NCI-H2171 (cell line): ENCODE measurements around the gene SERPINB6.
"Not testable (repeated sequence)": the region's sequence is repeated elsewhere in the genome, so short reads cannot be mapped to it uniquely, and the experiment has no call there.

Experiments used
- DNase-seq: peaks from one replicate; lab custom pipeline; 2025; lab: John Stamatoyannopoulos, UW

The SERPINB6 gene

DNA sequence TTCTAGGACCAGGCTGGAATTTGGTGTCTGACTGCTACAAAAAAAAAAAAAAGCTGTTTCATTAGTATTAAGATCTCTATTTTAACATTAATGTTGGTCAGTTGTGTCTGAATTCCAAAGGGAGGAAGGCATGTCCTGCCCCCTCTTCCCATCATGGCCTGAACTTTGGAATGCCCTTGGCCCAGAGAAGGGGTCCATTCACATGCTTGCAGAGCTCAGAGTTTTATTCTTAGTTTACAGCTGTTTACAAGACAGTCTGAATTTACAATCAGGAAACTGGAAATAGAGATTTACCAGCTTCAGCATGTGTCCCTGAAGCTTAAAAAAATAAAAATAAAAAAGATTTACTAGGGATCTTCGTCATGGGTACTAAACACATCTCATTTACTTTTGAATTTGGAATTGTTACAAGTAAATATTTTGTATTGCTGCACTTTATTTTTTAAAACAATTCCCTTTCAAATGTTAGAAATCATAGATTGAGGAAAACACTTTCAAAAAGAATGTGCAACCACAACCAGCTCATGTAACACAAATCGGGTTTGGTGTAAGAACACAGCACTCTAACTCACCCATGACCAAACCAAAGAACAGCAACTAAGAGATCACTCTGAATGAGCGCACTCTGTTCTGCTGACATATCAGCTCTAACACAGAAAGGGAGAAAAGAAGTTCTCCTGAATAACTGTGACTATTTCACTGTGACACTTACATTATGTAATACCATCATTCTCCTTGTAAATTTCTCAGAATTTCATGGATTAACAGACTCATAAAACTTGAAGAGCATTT lies 6.6 kb upstream of the SERPINB6 start:
- no peak for DNase-seq

GRCh38 chr6:2977290-2977689 lies 5.9 kb upstream of the SERPINB6 start:
- DNase-seq: no peak

- DNase-seq: no peak
Observed at GRCh38 chr6:2976571-2977085, 5.3 kb upstream of the SERPINB6 start.

DNA sequence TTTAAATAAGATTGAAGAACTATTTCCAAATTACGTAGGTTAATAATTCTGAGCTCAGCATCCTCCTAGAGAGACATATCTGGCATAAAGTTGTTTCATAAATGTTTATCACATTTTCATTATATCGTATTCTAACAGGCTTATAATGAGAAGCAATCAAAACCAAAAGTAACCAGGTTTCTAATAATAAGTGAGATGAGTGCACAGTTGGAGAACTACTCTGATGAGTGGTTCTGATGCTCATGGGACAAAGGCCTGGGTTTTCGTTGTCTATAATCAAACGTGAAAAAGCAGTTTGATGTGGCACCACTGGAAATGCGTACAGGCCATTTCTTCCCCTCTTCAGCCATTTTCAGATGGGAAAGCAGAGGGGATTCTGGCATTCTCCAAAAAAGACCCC lies 4.7 kb upstream of the SERPINB6 start:
- no peak for DNase-seq

DNA sequence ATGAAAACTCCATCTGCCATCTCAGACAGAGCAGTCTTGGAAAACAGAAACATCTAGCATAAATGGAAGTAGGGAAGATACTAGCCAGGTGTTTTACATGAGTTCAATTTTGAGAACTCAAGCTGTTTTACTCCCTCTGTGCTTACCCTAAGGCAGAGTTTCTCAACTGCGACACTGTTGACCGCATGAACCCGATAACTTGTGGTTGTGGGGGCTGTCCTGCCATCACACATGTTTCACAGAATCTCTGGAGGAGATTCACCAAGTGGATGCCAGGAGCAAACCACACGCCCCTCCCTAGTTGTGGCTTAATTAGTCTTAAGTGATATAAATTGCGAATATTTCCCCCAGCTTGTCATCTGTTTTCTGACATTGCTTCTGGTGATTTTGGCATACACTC lies 2.3 kb upstream of the SERPINB6 start:
- no peak for DNase-seq

- not testable (repeated sequence) for DNase-seq
Observed at GRCh38 chr6:2973180-2973579, 1.8 kb upstream of the SERPINB6 start.

DNA sequence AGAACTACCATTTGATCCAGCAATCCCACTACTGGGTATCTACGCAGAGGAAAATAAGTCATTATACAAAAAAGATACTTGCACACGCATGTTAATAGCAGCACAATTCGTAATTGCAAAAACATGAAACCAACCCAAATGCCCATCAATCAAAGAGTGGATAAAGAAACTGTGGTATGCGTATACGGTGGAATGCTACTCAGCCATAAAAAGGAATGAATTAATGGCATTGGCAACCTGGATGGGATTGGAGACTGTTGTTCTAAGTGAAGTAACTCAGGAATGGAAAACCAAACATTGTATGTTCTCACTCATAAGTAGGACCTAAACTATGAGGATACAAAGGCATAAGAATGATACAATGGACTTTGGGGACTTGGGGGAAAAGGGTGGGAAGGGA lies 1.3 kb upstream of the SERPINB6 start:
- not testable (repeated sequence) for DNase-seq

- DNase-seq: not testable (repeated sequence)
Observed at GRCh38 chr6:2972219-2972487, 786 bp upstream of the SERPINB6 start.

DNA sequence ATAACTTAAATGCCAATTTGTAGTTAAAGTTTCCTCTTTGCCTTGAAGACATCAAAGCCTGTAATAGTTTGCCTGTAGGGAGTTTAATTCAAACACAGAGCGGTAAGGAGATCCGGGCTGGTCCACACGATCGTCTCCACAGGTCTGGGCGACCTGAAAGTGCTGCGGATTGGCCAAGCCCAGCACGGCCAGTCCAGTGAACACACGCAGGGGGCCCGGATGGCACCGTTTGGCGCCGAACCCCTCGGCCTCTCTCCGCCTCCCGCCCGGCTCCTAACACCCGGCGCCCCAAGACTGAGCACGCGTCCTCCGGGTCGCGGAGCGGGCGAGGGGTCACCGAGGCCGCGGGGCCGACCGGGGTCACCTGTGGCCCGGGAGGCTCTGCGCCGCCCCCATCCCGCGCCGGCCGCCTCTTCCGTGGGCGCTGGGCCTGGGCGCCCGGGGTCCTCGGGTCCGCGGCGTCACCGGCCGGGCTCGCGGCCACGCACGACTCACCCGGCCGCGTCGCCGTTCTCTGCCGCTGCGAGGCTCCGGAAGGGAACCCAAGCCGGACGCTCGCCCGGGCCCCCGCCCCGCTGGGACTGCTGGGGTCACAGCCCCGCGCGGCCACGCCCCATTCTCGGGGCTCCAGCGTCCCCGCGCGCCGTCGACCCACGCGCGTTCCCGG lies 481 bp downstream of the SERPINB6 start:
- no peak for DNase-seq

- DNase-seq: no peak
Observed at GRCh38 chr6:2970034-2970685, 1.2 kb downstream of the SERPINB6 start.

- no peak for DNase-seq
Observed at GRCh38 chr6:2969549-2969948, 1.8 kb downstream of the SERPINB6 start.

DNA sequence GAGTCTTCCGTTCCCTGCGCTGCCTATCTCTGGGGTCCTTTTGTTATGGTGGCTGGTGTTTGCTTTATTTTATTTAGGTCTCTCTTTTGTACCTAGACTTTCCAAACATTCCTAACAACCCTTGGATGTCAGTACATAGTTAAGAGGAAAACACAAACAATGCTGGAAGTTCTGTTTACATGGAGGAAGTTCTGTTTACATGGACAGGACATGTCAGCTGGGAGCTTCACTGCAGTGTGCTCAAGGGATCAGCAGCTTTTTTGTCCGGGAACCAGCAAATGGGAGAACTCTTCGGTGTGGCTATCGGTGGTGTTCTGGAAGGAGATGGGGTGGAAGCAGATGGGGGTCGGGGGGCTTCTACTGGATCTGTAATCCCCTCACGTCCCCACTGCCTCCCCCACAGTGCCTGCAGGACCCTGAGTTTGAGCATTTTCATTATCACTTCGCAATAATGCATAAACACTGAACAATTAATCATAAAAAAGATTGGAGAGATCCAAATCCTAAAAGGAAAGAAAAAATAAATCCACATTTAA lies 2.7 kb downstream of the SERPINB6 start:
- no peak for DNase-seq

DNA sequence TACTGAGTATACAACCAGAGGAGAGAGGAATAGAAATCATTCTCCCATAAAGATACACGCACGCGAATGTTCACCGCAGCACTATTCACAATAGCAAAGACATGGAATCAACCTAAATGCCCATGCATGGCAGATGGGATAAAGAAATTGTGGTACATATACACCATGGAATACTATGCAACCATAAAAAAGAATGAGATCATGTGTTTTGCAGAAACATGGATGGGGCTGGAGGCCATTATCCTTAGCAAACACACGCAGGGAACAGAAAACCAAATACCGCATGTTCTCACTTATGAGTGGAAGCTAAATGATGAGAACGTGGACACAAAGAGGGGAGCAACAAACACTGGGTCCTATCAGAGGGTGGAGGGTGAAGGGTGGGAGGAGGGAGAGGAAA lies 3.4 kb downstream of the SERPINB6 start:
- no peak for DNase-seq

- DNase-seq: no peak
Observed at GRCh38 chr6:2966347-2966746, 5.0 kb downstream of the SERPINB6 start.

GRCh38 chr6:2964793-2965505 lies 6.4 kb downstream of the SERPINB6 start:
- no peak for DNase-seq

- no peak for DNase-seq
Observed at GRCh38 chr6:2963756-2964155, 7.6 kb downstream of the SERPINB6 start.

- no peak for DNase-seq
Observed at GRCh38 chr6:2962636-2963035, 8.7 kb downstream of the SERPINB6 start.

DNA sequence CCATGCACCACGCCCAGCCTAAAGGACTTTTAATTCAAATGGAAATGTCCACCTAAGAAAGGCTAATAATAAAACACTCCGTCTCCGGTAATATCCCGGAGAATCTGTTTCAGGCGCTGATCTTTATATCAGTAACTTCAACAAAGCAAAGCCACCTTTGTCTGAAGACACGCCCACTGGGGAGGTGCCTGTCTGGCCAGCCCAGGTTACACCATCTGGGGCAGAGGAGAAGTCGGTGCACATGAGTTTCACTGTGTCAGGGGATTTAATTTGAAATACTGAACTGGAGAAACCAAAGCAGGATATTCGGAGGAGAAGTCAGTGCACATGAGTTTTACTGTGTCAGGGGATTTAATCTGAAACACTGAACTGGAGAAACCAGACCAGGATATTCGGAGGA lies 9.4 kb downstream of the SERPINB6 start:
- no peak for DNase-seq

- DNase-seq: no peak
Observed at GRCh38 chr6:2961506-2961905, 9.9 kb downstream of the SERPINB6 start.

- DNase-seq: no peak
Observed at GRCh38 chr6:2960935-2961334, 10.4 kb downstream of the SERPINB6 start.

- DNase-seq: no peak
Observed at GRCh38 chr6:2959909-2960719, 11.3 kb downstream of the SERPINB6 start.
